Coronary artery (tissue), 2 donors: ENCODE results near the gene ZNF433.
A peak's percentile ranks its signal among the peaks of the same experiment; 100 is the strongest.
"Not testable (repeated sequence)": the region's sequence is repeated elsewhere in the genome, so short reads cannot be mapped to it uniquely, and the experiment has no call there.

Source experiments
- DNase-seq: peaks from one replicate; pipeline ENCODE4 v3.0.0-alpha.2; 2017; ENCODE audit warnings: low spot score
- H3K27ac ChIP-seq, 2 donors: fragments of 200-600 bp; sonication (generic); one replicate each; pipeline ENCODE4 v1.5.1; 2016 to 2019
- H3K4me3 ChIP-seq: fragments of 200-600 bp; sonication (generic); 2 replicates; pipeline ENCODE4 v1.5.1; 2016; ENCODE audit warnings: mild to moderate bottlenecking, moderate library complexity
- TF ChIP-seq, protein P1 (sequence below): fragments of 200-600 bp; sonication (generic); IDR thresholded peaks from one replicate; pipeline ENCODE4 v1.5.1; 2019; ENCODE audit warnings: antibody characterized with exemption

Gene ZNF433

GRCh38 chr19:12015753-12016116, 19.7 kb downstream of the ZNF433 start:
- no peak overlapping the region for H3K27ac ChIP-seq
- DNase-seq = no peak
- TF ChIP-seq, protein P1, sequence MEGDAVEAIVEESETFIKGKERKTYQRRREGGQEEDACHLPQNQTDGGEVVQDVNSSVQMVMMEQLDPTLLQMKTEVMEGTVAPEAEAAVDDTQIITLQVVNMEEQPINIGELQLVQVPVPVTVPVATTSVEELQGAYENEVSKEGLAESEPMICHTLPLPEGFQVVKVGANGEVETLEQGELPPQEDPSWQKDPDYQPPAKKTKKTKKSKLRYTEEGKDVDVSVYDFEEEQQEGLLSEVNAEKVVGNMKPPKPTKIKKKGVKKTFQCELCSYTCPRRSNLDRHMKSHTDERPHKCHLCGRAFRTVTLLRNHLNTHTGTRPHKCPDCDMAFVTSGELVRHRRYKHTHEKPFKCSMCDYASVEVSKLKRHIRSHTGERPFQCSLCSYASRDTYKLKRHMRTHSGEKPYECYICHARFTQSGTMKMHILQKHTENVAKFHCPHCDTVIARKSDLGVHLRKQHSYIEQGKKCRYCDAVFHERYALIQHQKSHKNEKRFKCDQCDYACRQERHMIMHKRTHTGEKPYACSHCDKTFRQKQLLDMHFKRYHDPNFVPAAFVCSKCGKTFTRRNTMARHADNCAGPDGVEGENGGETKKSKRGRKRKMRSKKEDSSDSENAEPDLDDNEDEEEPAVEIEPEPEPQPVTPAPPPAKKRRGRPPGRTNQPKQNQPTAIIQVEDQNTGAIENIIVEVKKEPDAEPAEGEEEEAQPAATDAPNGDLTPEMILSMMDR = no peak
- H3K4me3 ChIP-seq = no peak overlapping the region

- TF ChIP-seq, protein P1 = no peak
- H3K4me3 ChIP-seq = no peak overlapping the region
- H3K27ac ChIP-seq = no peak overlapping the region
- no peak for DNase-seq
These were observed 20.3 kb downstream of the ZNF433 start for GRCh38 chr19:12015015-12015752.

DNA sequence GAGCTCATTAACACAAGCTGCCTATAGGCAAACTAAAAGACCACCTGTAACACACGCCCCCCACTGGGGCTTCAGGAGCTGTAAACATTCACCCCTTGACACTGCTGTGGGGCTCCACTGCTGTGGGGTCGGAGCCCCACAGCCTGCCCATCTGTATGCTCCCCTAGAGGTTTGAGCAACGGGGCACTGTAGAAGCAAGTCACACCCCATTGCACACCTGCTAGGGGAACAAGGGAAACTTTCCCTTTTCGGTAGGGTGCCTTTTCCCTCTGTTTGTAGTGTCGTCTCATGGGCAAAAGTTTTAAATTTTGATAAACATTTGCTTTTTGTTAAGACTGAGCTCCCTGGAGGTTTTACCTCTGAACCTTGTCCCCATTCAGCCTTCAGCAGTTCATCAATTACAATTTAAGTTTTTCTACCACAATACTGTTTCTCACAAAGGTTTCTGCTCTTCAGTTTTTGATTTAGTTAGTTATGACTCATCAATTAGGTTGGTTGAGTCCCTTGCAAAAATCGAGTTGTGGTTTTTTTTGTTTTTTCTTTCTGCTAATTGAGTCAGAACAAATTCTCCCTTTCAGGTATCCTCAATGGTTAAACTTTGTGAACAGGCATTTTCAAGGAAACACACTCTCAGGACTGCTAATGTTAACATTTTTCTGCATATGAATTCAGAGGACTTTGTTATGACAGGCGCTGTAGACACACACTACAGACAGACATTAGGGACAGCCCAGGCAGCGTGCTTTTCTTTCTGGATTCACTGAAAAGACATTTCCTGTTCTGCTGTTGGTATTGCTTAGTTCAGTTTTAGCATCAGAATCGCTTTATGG, 35.1 kb downstream of the ZNF433 start:
- H3K27ac ChIP-seq = no peak overlapping the region
- TF ChIP-seq, protein P1 = no peak
- H3K4me3 ChIP-seq = no peak overlapping the region
- no peak for DNase-seq

DNA sequence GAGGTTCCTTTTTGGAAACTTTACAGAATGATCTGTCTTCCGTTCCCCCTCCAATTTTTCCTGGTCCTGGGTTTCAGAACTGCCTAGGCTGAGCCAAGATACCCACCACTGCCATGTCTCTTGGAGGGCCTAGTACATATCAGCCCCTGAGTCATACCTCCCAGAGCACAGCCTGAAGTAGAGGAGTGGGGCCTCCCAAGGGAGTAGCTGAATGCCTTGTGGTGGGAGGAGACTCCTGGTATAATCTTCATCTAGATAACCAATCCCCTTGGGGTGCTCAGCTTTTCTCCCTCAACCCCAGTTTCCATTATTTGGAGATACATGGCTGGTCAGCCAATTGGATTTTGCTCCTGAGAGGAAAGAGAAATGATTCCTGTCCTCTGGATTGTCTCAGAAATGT, 40.3 kb downstream of the ZNF433 start:
- Histone ChIP-seq H3K4me3 (no peak overlapping the region), H3K27ac (no peak overlapping the region)
- no peak for DNase-seq
- TF ChIP-seq, protein P1 = no peak

DNA sequence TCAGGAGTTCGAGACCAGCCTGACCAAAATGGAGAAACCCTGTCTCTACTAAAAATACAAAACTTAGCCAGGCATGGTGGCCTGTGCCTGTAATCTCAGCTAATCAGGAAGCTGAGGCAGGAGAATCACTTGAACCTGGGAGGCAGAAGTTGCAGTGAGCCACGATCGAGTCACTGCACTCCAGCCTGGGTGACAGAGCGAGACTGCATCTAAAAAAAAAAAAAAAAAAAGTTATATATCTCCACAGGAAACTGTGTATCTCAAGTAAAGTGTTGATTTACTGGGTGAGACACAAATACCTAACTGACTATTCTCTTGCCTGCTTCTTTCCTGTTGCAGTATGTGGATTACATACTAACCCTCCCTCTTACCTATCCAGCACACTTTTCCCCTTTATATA, 43.6 kb downstream of the ZNF433 start:
- DNase-seq, H3K27ac ChIP-seq, H3K4me3 ChIP-seq: not testable (repeated sequence)

- TF ChIP-seq, protein P1 = no peak
- Histone ChIP-seq H3K4me3 (peak overlapping the region; percentile 88), H3K27ac (peak overlapping the region in 1 of 2 donors; percentile 77)
- no peak for DNase-seq
These were observed 46.4 kb downstream of the ZNF433 start for GRCh38 chr19:11989112-11989456.

DNA sequence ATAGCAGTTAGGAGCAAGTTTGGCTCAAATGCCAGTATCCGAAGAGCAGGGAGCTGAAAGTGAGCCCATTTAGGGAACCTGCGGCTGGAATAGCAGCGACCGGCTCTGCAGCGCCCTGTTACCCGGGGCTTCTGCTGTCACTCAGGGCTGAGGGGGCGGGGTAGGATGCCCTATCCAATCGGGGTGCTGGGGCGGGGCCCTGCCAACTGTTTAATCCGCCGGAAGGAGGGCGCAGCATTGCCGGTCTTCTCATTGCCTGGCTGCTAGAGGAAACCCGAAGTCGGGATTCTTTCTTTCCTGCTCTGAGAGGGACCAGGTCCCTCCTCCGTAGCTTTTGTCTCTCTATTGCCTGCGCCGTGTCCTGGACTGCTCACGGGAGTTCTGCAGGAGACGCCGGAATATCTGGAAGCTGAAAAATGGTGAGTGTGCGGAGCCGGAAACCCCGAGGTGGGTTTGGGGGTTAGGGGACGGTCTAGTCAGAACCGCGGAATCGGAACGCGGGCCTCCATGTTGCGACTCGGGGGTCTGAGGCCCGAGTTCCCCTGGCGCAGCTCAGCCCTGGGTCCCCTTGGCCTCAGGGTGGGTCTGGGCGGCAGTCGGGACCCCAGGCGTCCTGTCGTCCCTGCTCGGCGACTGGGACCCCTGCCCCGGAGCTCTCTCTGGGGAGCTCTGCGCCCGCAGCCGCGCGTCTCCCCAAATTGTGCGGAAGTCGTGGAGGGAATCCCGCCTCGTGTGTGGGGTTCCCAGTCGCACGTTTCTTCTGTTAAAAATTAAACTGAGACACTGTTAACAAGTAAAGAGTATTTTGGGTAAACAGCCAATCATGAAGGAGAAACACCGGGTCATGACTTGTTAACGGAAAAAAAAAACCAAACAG, 47.8 kb downstream of the ZNF433 start:
- DNase-seq = peak; percentile 96
- Histone ChIP-seq H3K4me3 (peak overlapping the region; percentile 88), H3K27ac (peak overlapping the region; percentile 77 to 90)
- TF ChIP-seq, protein P1 = no peak
